ENCODE data around the gene AP4M1.

- TF ChIP-seq CTCF (IDR thresholded peaks at IDR 0.05) (no peak), POLR2AphosphoS5 (IDR thresholded peaks at IDR 0.05) (no peak)
Measured at GRCh38 chr7:100122067-100122466, 20.6 kb downstream of the AP4M1 start.
